Hepatocyte (in vitro differentiated cells): ENCODE measurements around the gene PTPN5. TPM values are rescaled to one million over a fixed set of nuclear protein-coding genes. Genes with fewer than 3 reads are reported as not detected.

Source experiments
- DNase-seq: peaks from one replicate; pipeline ENCODE4 v3.0.0-alpha.2; 2016; ENCODE audit warnings: low spot score
- H2AFZ ChIP-seq: fragments of 200-600 bp; sonication (generic); 2 replicates; pipeline ENCODE4 v1.6.0; 2016; ENCODE audit warnings: antibody characterized with exemption, mild to moderate bottlenecking
- H3K27ac ChIP-seq: fragments of 200-600 bp; sonication (generic); 2 replicates; pipeline ENCODE4 v1.5.1; 2016; ENCODE audit warnings: mild to moderate bottlenecking
- H3K27me3 ChIP-seq: fragments of 200-600 bp; sonication (generic); 2 replicates; pipeline ENCODE4 v1.6.1; 2016
- H3K36me3 ChIP-seq: fragments of 200-600 bp; sonication (generic); replicated peaks from 2 replicates; pipeline ENCODE4 v1.5.1; 2016; ENCODE audit warnings: low read depth; ENCODE audit not compliant: insufficient read depth
- H3K4me1 ChIP-seq: fragments of 200-600 bp; sonication (generic); 2 replicates; pipeline ENCODE4 v1.5.1; 2016; ENCODE audit warnings: mild to moderate bottlenecking, moderate library complexity; ENCODE audit not compliant: insufficient read depth
- H3K4me2 ChIP-seq: fragments of 200-600 bp; sonication (generic); 2 replicates; pipeline ENCODE4 v1.6.0; 2016
- H3K4me3 ChIP-seq: fragments of 200-600 bp; sonication (generic); 2 replicates; pipeline ENCODE4 v1.5.1; 2016; ENCODE audit warnings: mild to moderate bottlenecking
- H3K79me2 ChIP-seq: fragments of 200-600 bp; sonication (generic); 2 replicates; pipeline ENCODE4 v1.6.0; 2017; ENCODE audit warnings: mild to moderate bottlenecking
- H3K9me2 ChIP-seq: fragments of 200-600 bp; sonication (generic); replicated peaks from 2 replicates; pipeline ENCODE4 v1.6.0; 2017; ENCODE audit warnings: mild to moderate bottlenecking; ENCODE audit not compliant: insufficient read depth
- H3K9me3 ChIP-seq: fragments of 200-600 bp; sonication (generic); 2 replicates; pipeline ENCODE4 v1.5.1; 2016; ENCODE audit warnings: low read depth, mild to moderate bottlenecking
- H4K20me1 ChIP-seq: fragments of 200-600 bp; sonication (generic); 2 replicates; pipeline ENCODE4 v1.6.0; 2016; ENCODE audit warnings: mild to moderate bottlenecking; ENCODE audit not compliant: insufficient read depth, poor library complexity, severe bottlenecking
- EZH2 ChIP-seq: fragments of 200-600 bp; sonication (generic); IDR thresholded peaks from 2 replicates; pipeline ENCODE4 v1.6.1; 2016; ENCODE audit warnings: antibody characterized with exemption, mild to moderate bottlenecking, borderline replicate concordance
- EZH2phosphoT487 ChIP-seq: fragments of 200-600 bp; sonication (generic); IDR thresholded peaks from one replicate; pipeline ENCODE4 v1.6.1; 2018; ENCODE audit warnings: antibody characterized with exemption, mild to moderate bottlenecking, low read depth, moderate library complexity; ENCODE audit not compliant: unreplicated experiment, severe bottlenecking
- WGBS: methylation state at CpG from one replicate; pipeline ENCODE4 v1.1.6; 2016; ENCODE audit warnings: low lambda C conversion rate; ENCODE audit errors: missing lambda C conversion rate; 5-methylcytosine and 5-hydroxymethylcytosine counted together
- polyA plus RNA-seq: library from polyadenylated mRNA; unstranded; fragments of >200 nt; fragmentation: Nextera tagmentation; extraction: Ambion mirVana; gene quantifications from 2 replicates; pipeline ENCODE4 v1.2.1, GENCODE V29; 2016
- total RNA-seq: library from RNA; depleted of rRNA; stranded (reverse); fragments of >200 nt; gene quantifications from 2 replicates; pipeline ENCODE4 v1.2.3, GENCODE V29; 2014
- TF ChIP-seq, protein P1 (sequence below): fragments of 200-600 bp; sonication (generic); IDR thresholded peaks from 2 replicates; pipeline ENCODE4 v1.5.1; 2016; ENCODE audit warnings: antibody characterized with exemption, mild to moderate bottlenecking; ENCODE audit not compliant: poor library complexity

Gene PTPN5
- total and polyA plus RNA-seq, 2 experiments from 2014 or later: 0.22 to 0.90 TPM

DNA sequence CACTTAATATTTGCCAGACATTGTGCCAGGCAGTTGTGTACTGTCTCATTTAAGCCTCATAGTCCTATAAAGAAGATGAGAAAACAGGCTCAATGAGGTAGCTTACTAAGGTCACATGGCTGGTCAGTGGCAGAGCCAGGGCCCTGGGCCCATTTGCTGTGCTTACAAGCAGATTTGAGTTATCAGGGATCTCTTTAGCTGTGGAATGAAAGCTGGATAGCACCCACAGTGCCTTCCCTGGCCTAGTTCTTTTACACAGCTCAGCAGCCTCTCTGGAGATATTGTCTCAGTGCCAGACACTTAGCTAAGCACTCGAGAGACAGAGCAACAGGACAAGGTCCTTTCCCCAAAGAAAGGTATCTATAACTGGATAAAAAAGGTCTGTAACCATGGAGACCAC lies 86.9 kb downstream of the PTPN5 start:
- Histone ChIP-seq H2AFZ (no peak overlapping the region), H3K27ac (no peak overlapping the region), H3K4me2 (no peak overlapping the region), H3K9me3 (no peaks in the 10 kb centered on the region), H4K20me1 (no peaks in the 10 kb centered on the region), H3K79me2 (no peaks in the 10 kb centered on the region), H3K4me1 (peaks cover under 1% of the 10 kb centered on the region), H3K27me3 (no peaks in the 10 kb centered on the region), H3K36me3 (no peaks in the 10 kb centered on the region), H3K4me3 (no peak overlapping the region), H3K9me2 (no peaks in the 10 kb centered on the region)
- TF ChIP-seq EZH2: no peak
- TF ChIP-seq, protein P1, sequence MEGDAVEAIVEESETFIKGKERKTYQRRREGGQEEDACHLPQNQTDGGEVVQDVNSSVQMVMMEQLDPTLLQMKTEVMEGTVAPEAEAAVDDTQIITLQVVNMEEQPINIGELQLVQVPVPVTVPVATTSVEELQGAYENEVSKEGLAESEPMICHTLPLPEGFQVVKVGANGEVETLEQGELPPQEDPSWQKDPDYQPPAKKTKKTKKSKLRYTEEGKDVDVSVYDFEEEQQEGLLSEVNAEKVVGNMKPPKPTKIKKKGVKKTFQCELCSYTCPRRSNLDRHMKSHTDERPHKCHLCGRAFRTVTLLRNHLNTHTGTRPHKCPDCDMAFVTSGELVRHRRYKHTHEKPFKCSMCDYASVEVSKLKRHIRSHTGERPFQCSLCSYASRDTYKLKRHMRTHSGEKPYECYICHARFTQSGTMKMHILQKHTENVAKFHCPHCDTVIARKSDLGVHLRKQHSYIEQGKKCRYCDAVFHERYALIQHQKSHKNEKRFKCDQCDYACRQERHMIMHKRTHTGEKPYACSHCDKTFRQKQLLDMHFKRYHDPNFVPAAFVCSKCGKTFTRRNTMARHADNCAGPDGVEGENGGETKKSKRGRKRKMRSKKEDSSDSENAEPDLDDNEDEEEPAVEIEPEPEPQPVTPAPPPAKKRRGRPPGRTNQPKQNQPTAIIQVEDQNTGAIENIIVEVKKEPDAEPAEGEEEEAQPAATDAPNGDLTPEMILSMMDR: no peak
- TF ChIP-seq EZH2phosphoT487: no peak
- DNase-seq: no peak
- 63% methylated on average over 1 of the region's 1 CpG for WGBS

DNA sequence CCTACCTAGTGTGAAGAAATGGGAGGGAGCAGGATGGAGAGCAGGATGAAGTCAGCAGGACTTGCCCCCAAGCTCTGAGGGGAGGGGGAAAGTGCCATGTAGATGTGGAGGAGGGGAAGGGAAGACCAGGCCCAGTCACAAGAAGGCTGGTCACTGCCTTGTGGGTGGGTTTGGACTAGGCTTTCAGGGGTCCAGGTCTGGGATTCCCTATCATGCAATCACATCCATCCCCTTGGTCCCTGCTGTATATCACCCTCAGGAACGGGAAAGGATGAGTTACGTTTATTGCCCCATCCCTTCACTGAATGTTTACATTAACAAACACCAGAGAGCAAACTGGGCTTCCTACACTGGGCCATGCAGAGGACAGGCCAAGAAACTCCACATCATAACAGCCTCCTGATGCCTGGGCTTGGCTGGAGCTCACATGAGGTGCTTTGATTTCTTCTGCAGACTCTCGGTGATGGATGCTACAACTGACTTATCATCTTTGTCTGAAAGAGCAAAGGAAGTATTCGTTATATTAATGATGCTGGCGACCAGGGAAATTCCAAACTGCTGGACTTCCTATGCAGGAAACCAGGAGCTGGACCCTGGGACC lies 87.5 kb downstream of the PTPN5 start:
- no peaks in the 10 kb centered on the region for H3K27me3 ChIP-seq
- H4K20me1 ChIP-seq: no peaks in the 10 kb centered on the region
- H3K27ac ChIP-seq: no peak overlapping the region
- H2AFZ ChIP-seq: no peak overlapping the region
- no peaks in the 10 kb centered on the region for H3K36me3 ChIP-seq
- no peak for TF ChIP-seq EZH2phosphoT487
- TF ChIP-seq EZH2: no peak
- TF ChIP-seq, protein P1: no peak
- DNase-seq: no peak
- WGBS: 72% methylated on average over 5 of the region's 5 CpGs
- H3K9me2 ChIP-seq: no peaks in the 10 kb centered on the region
- H3K4me1 ChIP-seq: peaks cover 5% of the 10 kb centered on the region
- H3K9me3 ChIP-seq: no peaks in the 10 kb centered on the region
- no peak overlapping the region for H3K4me2 ChIP-seq
- H3K4me3 ChIP-seq: no peak overlapping the region
- no peaks in the 10 kb centered on the region for H3K79me2 ChIP-seq

DNA sequence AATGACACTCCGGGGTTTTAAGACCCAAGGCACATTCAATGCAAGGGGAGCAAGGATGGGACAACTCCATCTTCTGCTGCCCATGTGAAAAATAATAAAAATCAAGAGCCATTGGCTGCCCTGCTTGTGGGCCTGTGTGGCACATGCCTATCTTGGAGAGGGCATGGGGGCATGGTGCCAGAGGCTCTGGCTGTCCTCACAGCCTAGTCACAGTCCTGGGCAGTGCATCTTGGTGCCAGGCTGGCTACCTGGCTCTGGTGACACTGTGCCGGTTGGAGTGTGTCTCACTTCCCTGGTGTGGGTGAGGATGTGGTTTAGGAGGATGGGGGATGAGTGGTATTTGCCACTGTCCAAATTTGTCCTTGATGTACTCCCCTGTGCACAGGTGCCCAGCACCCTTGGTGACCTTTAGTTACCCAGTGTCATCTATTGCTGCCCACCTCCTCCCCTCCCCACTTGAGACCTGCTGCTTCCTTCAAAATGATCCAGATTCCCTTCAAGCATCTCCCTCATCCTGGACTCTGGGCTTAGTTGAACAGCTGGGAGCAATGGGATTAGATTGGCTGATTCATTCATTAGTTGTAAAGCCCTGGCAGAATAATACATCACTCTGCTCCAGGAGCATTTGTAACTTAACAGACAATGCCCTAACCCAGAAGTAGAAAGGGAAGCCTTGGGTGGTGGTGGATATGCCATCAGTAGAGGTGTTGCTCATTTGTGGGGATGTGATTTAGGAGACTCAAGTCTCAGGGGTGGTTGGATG lies 88.4 kb downstream of the PTPN5 start:
- Histone ChIP-seq H3K36me3 (no peaks in the 10 kb centered on the region), H3K4me3 (no peak overlapping the region), H3K9me3 (no peaks in the 10 kb centered on the region), H3K79me2 (no peaks in the 10 kb centered on the region), H2AFZ (no peak overlapping the region), H3K27me3 (no peaks in the 10 kb centered on the region), H3K4me1 (peaks cover 5% of the 10 kb centered on the region), H4K20me1 (no peaks in the 10 kb centered on the region), H3K27ac (no peak overlapping the region), H3K4me2 (no peak overlapping the region), H3K9me2 (no peaks in the 10 kb centered on the region)
- DNase-seq: no peak
- TF ChIP-seq EZH2phosphoT487: no peak
- 100% methylated on average over 2 of the region's 2 CpGs for WGBS

DNA sequence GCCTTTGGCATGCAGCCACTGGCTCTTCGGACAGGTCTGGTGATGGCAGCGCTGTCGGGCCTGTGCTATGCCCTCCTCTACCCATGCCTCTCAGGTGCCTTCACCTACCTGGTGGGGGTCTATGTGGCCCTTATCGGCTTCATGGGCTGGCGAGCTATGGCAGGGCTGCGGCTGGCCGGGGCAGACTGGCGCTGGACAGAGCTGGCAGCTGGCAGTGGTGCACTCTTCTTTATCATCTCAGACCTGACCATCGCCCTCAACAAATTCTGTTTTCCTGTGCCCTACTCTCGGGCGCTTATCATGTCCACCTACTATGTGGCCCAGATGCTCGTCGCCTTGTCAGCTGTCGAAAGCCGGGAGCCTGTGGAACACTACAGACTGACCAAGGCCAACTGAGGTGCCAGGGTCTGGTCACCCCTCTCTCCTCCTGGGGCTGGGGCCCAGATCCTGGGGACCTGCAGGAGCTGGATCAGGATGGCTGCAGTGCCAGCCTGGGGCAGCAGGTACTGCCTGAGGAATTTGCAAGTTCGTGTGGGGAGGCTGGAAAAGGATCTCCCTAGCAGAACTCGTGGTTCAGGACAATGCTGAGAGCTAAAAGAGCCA lies 89.9 kb downstream of the PTPN5 start:
- H3K4me3 ChIP-seq: no peak overlapping the region
- no peaks in the 10 kb centered on the region for H3K27me3 ChIP-seq
- H3K36me3 ChIP-seq: no peaks in the 10 kb centered on the region
- H3K9me3 ChIP-seq: no peaks in the 10 kb centered on the region
- H3K4me2 ChIP-seq: no peak overlapping the region
- H3K27ac ChIP-seq: no peak overlapping the region
- no peak for DNase-seq
- H2AFZ ChIP-seq: no peak overlapping the region
- no peak for TF ChIP-seq EZH2phosphoT487
- TF ChIP-seq, protein P1: no peak
- TF ChIP-seq EZH2: no peak
- 95% methylated on average over 17 of the region's 17 CpGs for WGBS
- H3K79me2 ChIP-seq: no peaks in the 10 kb centered on the region
- H4K20me1 ChIP-seq: no peaks in the 10 kb centered on the region
- peaks cover 5% of the 10 kb centered on the region for H3K4me1 ChIP-seq
- no peaks in the 10 kb centered on the region for H3K9me2 ChIP-seq
